NCI-H2196 (cell line): ENCODE results near the gene SLC19A1.

Experiments
- DNase-seq: peaks from one replicate; lab custom pipeline; 2025; ENCODE audit not compliant: unreplicated experiment; lab: John Stamatoyannopoulos, UW

The SLC19A1 gene

GRCh38 chr21:45545691-45546531 is 3.7 kb upstream of the SLC19A1 start:
- no peak for DNase-seq

GRCh38 chr21:45545236-45545570 is 3.0 kb upstream of the SLC19A1 start:
- no peak for DNase-seq

- no peak for DNase-seq
These were observed 2.4 kb upstream of the SLC19A1 start for GRCh38 chr21:45544449-45545235.

GRCh38 chr21:45543710-45544448 is 1.6 kb upstream of the SLC19A1 start:
- no peak for DNase-seq

GRCh38 chr21:45543371-45543709 is 1.1 kb upstream of the SLC19A1 start:
- DNase-seq = no peak

- no peak for DNase-seq
These were observed 579 bp upstream of the SLC19A1 start for GRCh38 chr21:45542667-45543370.

GRCh38 chr21:45541221-45542039 is 810 bp downstream of the SLC19A1 start:
- peak; percentile 64 for DNase-seq

GRCh38 chr21:45540601-45540970 is 1.7 kb downstream of the SLC19A1 start:
- DNase-seq = no peak

- no peak for DNase-seq
These were observed 2.2 kb downstream of the SLC19A1 start for GRCh38 chr21:45539796-45540600.

- DNase-seq = no peak
These were observed 3.0 kb downstream of the SLC19A1 start for GRCh38 chr21:45539046-45539795.

- no peak for DNase-seq
These were observed 3.7 kb downstream of the SLC19A1 start for GRCh38 chr21:45538381-45539045.

- no peak for DNase-seq
These were observed 4.4 kb downstream of the SLC19A1 start for GRCh38 chr21:45537746-45538291.

- no peak for DNase-seq
These were observed 5.0 kb downstream of the SLC19A1 start for GRCh38 chr21:45537111-45537745.

- no peak for DNase-seq
These were observed 5.7 kb downstream of the SLC19A1 start for GRCh38 chr21:45536301-45537081.

- no peak for DNase-seq
These were observed 6.7 kb downstream of the SLC19A1 start for GRCh38 chr21:45535341-45536081.
